ENCODE measurements around the gene LAMC3. TPM values are rescaled to one million over a fixed set of nuclear protein-coding genes. Genes with fewer than 3 reads are reported as not detected.

Gene LAMC3
- total and polyA plus RNA-seq, 2 donors = 0.61 to 2.6 TPM

DNA sequence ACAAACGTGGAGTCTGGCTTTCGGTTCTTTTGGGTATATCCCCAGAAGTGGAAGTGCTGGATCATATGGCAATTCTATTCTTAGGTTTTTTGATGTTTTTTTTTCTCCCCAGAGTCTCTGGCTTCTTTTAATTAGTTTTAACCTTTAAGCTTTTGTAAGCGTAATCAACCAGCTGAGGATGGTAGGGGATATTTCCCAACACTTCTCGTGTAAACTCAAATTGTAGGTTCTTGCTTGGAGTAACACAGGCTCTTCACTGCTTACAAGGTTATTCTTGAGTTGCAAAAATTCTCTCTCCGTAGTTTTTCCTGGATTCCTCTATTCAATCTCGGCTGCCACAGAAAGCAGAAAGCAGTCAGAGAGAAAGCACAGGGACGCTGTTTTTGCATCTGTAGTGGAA lies 11.9 kb downstream of the LAMC3 start:
- 88% methylated on average over 7 of the region's 7 CpGs for WGBS
- H3K36me3 ChIP-seq (ENCODE audit: control insufficient read depth in 2 of 2, insufficient read depth in 2 of 2, low read length in 1 of 2) = no peaks in the 10 kb centered on the region
- no peak overlapping the region for H3K4me3 ChIP-seq (ENCODE audit: low read length in 2 of 2)
- H3K27ac ChIP-seq (ENCODE audit: low read depth in 1 of 2, low read length in 1 of 2) = no peak overlapping the region
- no peak for DNase-seq (ENCODE audit: low read depth in 6 of 9, low spot score in 9 of 9)
- no peaks in the 10 kb centered on the region for H3K9me3 ChIP-seq (ENCODE audit: control insufficient read depth in 2 of 2, insufficient read depth in 1 of 2, low read length in 1 of 2)
- peaks cover 0 to 16% of the 10 kb centered on the region in 2 donors for H3K27me3 ChIP-seq (ENCODE audit: control insufficient read depth in 2 of 2, insufficient read depth in 1 of 2, low read length in 1 of 2)
- H3K4me1 ChIP-seq (ENCODE audit: control insufficient read depth in 2 of 2, insufficient read depth in 2 of 2, low read length in 2 of 2) = no peaks in the 10 kb centered on the region

DNA sequence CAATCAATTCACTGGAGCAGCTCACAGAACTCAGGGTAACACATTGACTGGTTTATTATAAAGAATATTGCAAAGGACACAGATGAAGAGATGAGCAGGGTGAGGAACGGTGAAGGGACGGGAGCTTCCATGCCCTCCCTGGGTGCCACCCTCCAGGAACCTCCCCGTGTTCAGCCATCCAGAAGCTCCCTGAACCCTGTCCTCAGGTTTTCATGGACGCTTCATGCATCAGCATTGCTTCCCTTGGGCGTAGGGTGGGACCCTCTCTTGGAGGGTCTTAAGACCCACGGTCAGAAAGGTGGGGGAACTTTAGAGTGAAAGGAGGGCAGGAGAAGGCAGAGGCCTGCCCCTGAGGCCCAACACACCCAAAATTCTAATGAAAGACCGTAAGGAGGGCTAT lies 12.8 kb downstream of the LAMC3 start:
- no peak for DNase-seq (ENCODE audit: low read depth in 6 of 9, low spot score in 9 of 9)
- Histone ChIP-seq H3K27ac (ENCODE audit: low read depth in 1 of 2, low read length in 1 of 2) (no peak overlapping the region), H3K4me3 (ENCODE audit: low read length in 2 of 2) (no peak overlapping the region), H3K4me1 (ENCODE audit: control insufficient read depth in 2 of 2, insufficient read depth in 2 of 2, low read length in 2 of 2) (no peaks in the 10 kb centered on the region), H3K27me3 (ENCODE audit: control insufficient read depth in 2 of 2, insufficient read depth in 1 of 2, low read length in 1 of 2) (peaks cover 0 to 16% of the 10 kb centered on the region in 2 donors), H3K9me3 (ENCODE audit: control insufficient read depth in 2 of 2, insufficient read depth in 1 of 2, low read length in 1 of 2) (no peaks in the 10 kb centered on the region), H3K36me3 (ENCODE audit: control insufficient read depth in 2 of 2, insufficient read depth in 2 of 2, low read length in 1 of 2) (no peaks in the 10 kb centered on the region)
- 91% methylated on average over 7 of the region's 7 CpGs for WGBS

DNA sequence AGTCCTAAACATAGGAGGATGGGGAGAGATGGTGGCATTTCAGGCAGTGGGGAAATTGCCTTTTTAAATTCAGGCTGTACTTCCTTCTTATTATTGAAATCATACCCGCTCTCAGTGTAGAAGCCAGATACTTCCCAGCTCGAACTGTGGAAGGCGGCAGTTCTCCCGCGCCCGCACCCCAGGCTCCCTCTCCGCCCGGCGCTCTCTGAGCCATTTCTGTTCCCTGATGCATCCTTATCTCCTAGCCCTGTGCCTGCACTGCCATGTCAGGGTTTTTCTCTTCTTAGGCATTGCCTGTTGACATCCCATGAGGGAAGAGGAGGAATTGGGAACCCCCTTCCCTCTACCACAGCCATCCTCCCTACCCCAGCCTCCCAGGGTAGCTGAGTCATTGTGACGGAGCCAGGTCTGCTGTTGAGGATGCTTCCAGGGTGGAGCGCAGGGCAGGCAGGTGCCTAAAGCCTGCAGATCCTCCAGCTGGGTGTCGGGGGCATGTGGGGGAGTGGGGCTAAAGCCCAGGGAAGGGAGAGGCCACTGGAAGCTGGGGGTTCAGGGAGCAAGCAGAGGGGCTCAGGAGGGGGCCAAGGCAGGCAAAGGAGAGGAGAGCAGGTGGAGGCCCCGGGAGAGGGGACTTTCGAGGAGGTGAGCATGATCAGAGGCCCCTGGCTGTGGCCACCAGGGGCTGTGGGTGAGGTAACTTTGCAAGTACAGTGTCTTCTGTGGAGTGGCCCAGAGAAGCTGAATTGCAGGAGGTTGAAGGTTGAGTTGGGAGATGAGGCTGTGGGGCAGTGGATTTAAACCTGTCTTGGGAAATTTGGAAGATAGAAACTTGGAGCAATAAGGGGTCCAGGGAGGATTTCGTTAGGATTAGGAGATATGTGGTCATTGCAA lies 16.2 kb downstream of the LAMC3 start:
- WGBS = 89% methylated on average over 15 of the region's 15 CpGs
- Histone ChIP-seq H3K9me3 (ENCODE audit: control insufficient read depth in 2 of 2, insufficient read depth in 1 of 2, low read length in 1 of 2) (no peaks in the 10 kb centered on the region), H3K4me1 (ENCODE audit: control insufficient read depth in 2 of 2, insufficient read depth in 2 of 2, low read length in 2 of 2) (no peaks in the 10 kb centered on the region), H3K27me3 (ENCODE audit: control insufficient read depth in 2 of 2, insufficient read depth in 1 of 2, low read length in 1 of 2) (peaks cover 0 to 8% of the 10 kb centered on the region in 2 donors), H3K27ac (ENCODE audit: low read depth in 1 of 2, low read length in 1 of 2) (no peak overlapping the region), H3K4me3 (ENCODE audit: low read length in 2 of 2) (no peak overlapping the region), H3K36me3 (ENCODE audit: control insufficient read depth in 2 of 2, insufficient read depth in 2 of 2, low read length in 1 of 2) (no peaks in the 10 kb centered on the region)
- no peak for DNase-seq (ENCODE audit: low read depth in 6 of 9, low spot score in 9 of 9)

DNA sequence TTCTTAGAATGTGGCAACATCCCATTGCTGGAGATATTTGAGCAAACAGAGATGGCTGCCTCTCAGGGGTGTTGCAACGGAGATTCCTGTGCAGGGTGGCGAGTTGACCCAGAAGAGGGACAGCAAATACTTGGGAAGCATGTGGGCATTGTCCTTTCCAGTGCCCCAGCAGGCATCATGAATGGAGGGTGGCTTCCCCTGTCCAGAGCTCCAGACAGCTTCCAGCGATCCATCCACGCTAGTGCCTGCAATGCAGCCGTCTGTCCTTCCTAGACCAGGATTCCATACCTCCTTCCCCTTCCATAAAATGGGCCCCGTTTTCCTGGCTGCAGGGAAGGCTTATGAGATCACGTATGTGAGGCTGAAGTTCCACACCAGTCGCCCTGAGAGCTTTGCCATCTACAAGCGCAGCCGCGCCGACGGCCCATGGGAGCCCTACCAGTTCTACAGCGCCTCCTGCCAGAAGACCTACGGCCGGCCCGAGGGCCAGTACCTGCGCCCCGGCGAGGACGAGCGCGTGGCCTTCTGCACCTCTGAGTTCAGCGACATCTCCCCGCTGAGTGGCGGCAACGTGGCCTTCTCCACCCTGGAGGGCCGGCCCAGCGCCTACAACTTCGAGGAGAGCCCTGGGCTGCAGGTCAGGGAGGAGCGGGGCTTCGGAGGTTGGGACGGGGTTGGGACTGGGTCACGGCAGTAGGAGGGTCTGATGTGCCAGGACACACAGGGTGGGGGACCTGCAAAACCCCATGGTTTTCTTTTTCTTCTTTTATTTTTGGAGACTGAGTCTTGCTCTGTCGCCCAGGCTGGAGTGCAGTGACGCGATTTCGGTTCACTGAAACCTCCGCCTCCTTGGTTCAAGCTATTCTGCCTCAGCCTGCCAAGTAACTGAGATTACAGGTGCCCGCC lies 17.2 kb downstream of the LAMC3 start:
- no peak overlapping the region for H3K4me3 ChIP-seq (ENCODE audit: low read length in 2 of 2)
- H3K27me3 ChIP-seq (ENCODE audit: control insufficient read depth in 2 of 2, insufficient read depth in 1 of 2, low read length in 1 of 2) = peaks cover 0 to 8% of the 10 kb centered on the region in 2 donors
- H3K4me1 ChIP-seq (ENCODE audit: control insufficient read depth in 2 of 2, insufficient read depth in 2 of 2, low read length in 2 of 2) = no peaks in the 10 kb centered on the region
- H3K27ac ChIP-seq (ENCODE audit: low read depth in 1 of 2, low read length in 1 of 2) = no peak overlapping the region
- no peak for DNase-seq (ENCODE audit: low read depth in 6 of 9, low spot score in 9 of 9)
- no peaks in the 10 kb centered on the region for H3K36me3 ChIP-seq (ENCODE audit: control insufficient read depth in 2 of 2, insufficient read depth in 2 of 2, low read length in 1 of 2)
- WGBS = 97% methylated on average over 40 of the region's 40 CpGs
- no peaks in the 10 kb centered on the region for H3K9me3 ChIP-seq (ENCODE audit: control insufficient read depth in 2 of 2, insufficient read depth in 1 of 2, low read length in 1 of 2)

DNA sequence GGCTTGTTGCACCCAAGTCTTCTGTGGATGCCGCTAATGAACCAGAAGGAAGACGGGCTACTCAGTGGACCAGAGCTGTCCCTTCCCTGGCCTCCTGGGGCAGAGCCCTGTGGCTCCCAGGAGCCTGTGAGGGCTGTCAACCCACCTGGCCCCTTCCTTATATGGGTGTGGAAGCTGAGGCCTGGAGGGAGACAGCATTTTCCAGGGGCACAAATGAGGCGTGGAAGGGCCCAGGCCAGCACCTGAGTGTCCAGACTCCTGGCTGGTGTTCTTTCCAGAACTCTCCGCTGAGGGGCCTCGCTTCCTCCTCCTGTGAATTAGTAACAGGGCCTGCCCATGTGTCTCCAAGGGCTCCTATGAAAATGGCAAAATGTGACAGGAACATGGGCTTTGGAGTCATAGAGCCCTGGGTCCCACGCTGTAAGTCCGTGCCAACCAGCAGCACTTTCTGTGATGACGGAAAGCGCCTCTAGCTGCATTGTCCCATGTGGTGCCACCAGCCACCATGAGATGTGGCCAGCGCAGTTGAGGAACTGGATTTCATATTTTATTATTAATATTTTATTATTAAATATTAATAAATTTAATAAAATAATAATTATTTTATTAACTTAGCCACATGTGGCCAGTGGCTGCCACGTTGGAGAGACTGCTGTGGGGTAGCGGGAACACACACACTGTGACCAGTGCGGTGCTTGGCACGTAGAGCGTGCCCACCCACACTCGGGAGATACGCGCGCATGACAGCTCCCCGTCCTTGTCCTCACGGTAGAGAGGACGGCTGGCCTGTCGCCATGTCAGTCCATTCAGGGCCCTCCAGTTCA lies 18.3 kb downstream of the LAMC3 start:
- Histone ChIP-seq H3K9me3 (ENCODE audit: control insufficient read depth in 2 of 2, insufficient read depth in 1 of 2, low read length in 1 of 2) (no peaks in the 10 kb centered on the region), H3K27me3 (ENCODE audit: control insufficient read depth in 2 of 2, insufficient read depth in 1 of 2, low read length in 1 of 2) (peaks cover 0 to 8% of the 10 kb centered on the region in 2 donors), H3K4me3 (ENCODE audit: low read length in 2 of 2) (no peak overlapping the region), H3K36me3 (ENCODE audit: control insufficient read depth in 2 of 2, insufficient read depth in 2 of 2, low read length in 1 of 2) (no peaks in the 10 kb centered on the region), H3K4me1 (ENCODE audit: control insufficient read depth in 2 of 2, insufficient read depth in 2 of 2, low read length in 2 of 2) (no peaks in the 10 kb centered on the region), H3K27ac (ENCODE audit: low read depth in 1 of 2, low read length in 1 of 2) (no peak overlapping the region)
- DNase-seq (ENCODE audit: low read depth in 6 of 9, low spot score in 9 of 9) = no peak
- WGBS = 96% methylated on average over 23 of the region's 23 CpGs

DNA sequence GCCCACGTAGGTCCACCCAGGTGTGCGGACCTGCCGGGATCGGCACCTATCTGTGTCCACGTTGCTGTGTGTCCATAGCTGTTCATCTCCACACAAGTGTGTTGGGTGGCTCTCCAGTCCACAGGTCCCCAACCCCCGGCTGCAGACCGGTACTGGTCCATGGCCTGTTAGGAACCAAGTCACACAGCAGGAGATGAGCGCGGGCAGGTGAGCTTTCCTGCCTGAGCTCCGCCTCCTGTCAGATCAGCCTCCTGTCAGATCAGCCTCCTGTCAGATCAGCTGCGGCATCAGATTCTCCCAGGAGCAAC lies 18.9 kb downstream of the LAMC3 start:
- no peak overlapping the region for H3K27ac ChIP-seq (ENCODE audit: low read depth in 1 of 2, low read length in 1 of 2)
- no peak for DNase-seq (ENCODE audit: low read depth in 6 of 9, low spot score in 9 of 9)
- peaks cover 0 to 8% of the 10 kb centered on the region in 2 donors for H3K27me3 ChIP-seq (ENCODE audit: control insufficient read depth in 2 of 2, insufficient read depth in 1 of 2, low read length in 1 of 2)
- no peaks in the 10 kb centered on the region for H3K9me3 ChIP-seq (ENCODE audit: control insufficient read depth in 2 of 2, insufficient read depth in 1 of 2, low read length in 1 of 2)
- 97% methylated on average over 11 of the region's 11 CpGs for WGBS
- H3K36me3 ChIP-seq (ENCODE audit: control insufficient read depth in 2 of 2, insufficient read depth in 2 of 2, low read length in 1 of 2) = no peaks in the 10 kb centered on the region
- H3K4me1 ChIP-seq (ENCODE audit: control insufficient read depth in 2 of 2, insufficient read depth in 2 of 2, low read length in 2 of 2) = no peaks in the 10 kb centered on the region
- H3K4me3 ChIP-seq (ENCODE audit: low read length in 2 of 2) = no peak overlapping the region

DNA sequence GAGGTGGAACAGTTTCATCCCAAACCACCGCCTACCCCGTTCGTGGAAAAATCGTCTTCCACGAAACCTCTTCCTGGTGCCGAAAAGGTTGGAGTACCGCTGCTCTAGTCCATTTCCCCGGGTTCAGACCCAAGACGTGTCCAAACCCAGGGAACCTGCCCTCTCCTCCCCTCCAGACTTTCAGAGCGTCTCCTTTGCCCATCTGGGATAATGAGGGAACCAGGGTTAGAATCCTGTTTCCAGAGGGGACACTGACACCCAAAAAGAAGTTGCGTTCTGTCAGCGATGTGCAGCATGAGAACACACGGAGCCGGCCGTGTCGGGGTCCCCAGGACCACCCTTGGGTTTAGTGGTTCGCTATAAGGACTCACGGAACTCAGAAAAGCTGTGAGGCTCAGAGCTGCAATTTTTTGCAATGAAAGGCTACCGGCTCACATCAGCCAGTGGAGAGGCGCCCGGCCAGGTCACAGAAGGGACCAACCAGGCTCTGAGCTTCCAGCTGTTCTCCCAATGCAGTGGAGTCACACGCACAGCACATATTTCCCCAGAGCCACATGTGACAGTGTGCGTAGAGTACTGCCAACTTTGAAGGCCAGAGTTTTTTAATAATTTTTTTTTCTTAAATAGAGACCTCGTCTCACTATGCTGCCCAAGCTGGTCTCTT lies 19.4 kb downstream of the LAMC3 start:
- Histone ChIP-seq H3K27me3 (ENCODE audit: control insufficient read depth in 2 of 2, insufficient read depth in 1 of 2, low read length in 1 of 2) (peaks cover 0 to 8% of the 10 kb centered on the region in 2 donors), H3K36me3 (ENCODE audit: control insufficient read depth in 2 of 2, insufficient read depth in 2 of 2, low read length in 1 of 2) (no peaks in the 10 kb centered on the region), H3K27ac (ENCODE audit: low read depth in 1 of 2, low read length in 1 of 2) (no peak overlapping the region), H3K4me3 (ENCODE audit: low read length in 2 of 2) (no peak overlapping the region), H3K4me1 (ENCODE audit: control insufficient read depth in 2 of 2, insufficient read depth in 2 of 2, low read length in 2 of 2) (no peaks in the 10 kb centered on the region), H3K9me3 (ENCODE audit: control insufficient read depth in 2 of 2, insufficient read depth in 1 of 2, low read length in 1 of 2) (no peaks in the 10 kb centered on the region)
- no peak for DNase-seq (ENCODE audit: low read depth in 6 of 9, low spot score in 9 of 9)
- 96% methylated on average over 24 of the region's 24 CpGs for whole genome bisulfite sequencing

DNA sequence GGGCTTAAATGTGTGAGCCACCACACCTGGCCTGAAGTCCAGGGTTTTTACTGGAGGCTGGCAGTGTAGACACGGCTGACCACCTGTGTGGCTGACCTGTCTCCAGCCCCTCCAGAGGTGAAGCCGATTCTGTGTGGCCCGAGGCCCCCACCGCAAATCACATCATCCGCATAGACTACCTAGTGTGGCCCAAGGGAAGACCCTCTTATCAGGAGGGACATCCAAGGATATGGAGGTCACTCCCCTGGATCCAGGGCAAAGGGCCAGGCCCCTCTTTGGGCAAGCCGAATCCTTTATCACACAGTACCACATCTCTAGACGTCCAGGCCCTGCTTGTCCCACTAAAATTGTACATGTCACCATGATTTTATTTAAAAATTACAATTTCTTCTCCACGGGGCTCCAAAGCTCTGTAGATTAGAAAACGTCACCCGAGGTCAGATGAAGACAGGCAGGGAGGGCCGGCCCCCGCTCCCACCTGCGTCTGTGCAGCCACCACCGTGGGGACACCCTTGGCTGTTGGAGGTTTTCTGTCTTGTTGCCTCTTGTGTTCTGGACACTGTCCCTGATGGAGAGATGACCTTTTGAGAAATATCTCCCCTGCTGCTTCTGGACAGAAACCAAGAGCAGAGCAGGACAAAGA lies 20.1 kb downstream of the LAMC3 start:
- Histone ChIP-seq H3K27me3 (ENCODE audit: control insufficient read depth in 2 of 2, insufficient read depth in 1 of 2, low read length in 1 of 2) (peaks cover 0 to 5% of the 10 kb centered on the region in 2 donors), H3K9me3 (ENCODE audit: control insufficient read depth in 2 of 2, insufficient read depth in 1 of 2, low read length in 1 of 2) (no peaks in the 10 kb centered on the region), H3K4me3 (ENCODE audit: low read length in 2 of 2) (no peak overlapping the region), H3K27ac (ENCODE audit: low read depth in 1 of 2, low read length in 1 of 2) (no peak overlapping the region), H3K36me3 (ENCODE audit: control insufficient read depth in 2 of 2, insufficient read depth in 2 of 2, low read length in 1 of 2) (no peaks in the 10 kb centered on the region), H3K4me1 (ENCODE audit: control insufficient read depth in 2 of 2, insufficient read depth in 2 of 2, low read length in 2 of 2) (no peaks in the 10 kb centered on the region)
- WGBS = 88% methylated on average over 14 of the region's 14 CpGs
- no peak for DNase-seq (ENCODE audit: low read depth in 6 of 9, low spot score in 9 of 9)
